ENCODE results near the gene SRP14.

DNA sequence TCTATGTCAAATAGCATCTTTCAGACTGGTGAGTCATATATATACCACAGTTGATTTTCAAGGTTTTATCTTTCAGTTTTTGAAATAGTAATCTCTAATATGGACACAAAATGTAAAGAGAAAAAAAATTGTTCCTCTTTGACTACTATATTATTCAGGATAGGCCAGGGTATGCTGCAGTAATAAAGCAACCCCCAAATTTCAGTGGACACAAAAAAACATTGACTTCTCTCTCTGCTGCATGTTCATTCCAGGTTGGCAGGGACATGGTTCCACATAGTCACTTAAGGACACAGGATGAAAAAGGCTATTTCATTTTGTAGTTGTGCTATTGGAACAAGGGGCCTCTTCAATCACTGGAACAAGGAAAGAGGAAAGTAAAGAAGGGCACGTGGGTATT lies 41.1 kb upstream of the SRP14 start:
- TF ChIP-seq, protein P1, sequence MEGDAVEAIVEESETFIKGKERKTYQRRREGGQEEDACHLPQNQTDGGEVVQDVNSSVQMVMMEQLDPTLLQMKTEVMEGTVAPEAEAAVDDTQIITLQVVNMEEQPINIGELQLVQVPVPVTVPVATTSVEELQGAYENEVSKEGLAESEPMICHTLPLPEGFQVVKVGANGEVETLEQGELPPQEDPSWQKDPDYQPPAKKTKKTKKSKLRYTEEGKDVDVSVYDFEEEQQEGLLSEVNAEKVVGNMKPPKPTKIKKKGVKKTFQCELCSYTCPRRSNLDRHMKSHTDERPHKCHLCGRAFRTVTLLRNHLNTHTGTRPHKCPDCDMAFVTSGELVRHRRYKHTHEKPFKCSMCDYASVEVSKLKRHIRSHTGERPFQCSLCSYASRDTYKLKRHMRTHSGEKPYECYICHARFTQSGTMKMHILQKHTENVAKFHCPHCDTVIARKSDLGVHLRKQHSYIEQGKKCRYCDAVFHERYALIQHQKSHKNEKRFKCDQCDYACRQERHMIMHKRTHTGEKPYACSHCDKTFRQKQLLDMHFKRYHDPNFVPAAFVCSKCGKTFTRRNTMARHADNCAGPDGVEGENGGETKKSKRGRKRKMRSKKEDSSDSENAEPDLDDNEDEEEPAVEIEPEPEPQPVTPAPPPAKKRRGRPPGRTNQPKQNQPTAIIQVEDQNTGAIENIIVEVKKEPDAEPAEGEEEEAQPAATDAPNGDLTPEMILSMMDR (IDR thresholded peaks at IDR 0.05) = no peak
- TF ChIP-seq POLR2A (IDR thresholded peaks at IDR 0.05) = no peak
